ENCODE measurements around the gene CBFA2T3. TPM values are rescaled to one million over a fixed set of nuclear protein-coding genes. Genes with fewer than 3 reads are reported as not detected.
"Not testable (repeated sequence)": the region's sequence is repeated elsewhere in the genome, so short reads cannot be mapped to it uniquely, and the experiment has no call there.

The CBFA2T3 gene
- total RNA-seq, 1 donor from 2014 or later: 4.6 TPM

GRCh38 chr16:89009343-89010209 is 32.6 kb upstream of the CBFA2T3 start:
- no peak overlapping the region for H3K27ac Mint-ChIP-seq (ENCODE audit: unreplicated experiment)
- no peak for TF ChIP-seq CTCF (conservative IDR thresholded peaks at IDR 0.05)

GRCh38 chr16:89008796-89009195 is 31.8 kb upstream of the CBFA2T3 start:
- not testable (repeated sequence) for H3K36me3 Mint-ChIP-seq (ENCODE audit: low read depth); H3K9me3 Mint-ChIP-seq
- H3K27me3 Mint-ChIP-seq (ENCODE audit: low read depth): peaks cover 35% of the 10 kb centered on the region

More at GRCh38 chr16:89009343-89010209, 32.6 kb upstream of the CBFA2T3 start:
- Mint-ChIP-seq H3K27me3 (ENCODE audit: low read depth) (peaks cover 31% of the 10 kb centered on the region), H3K4me1 (no peaks in the 10 kb centered on the region), H3K36me3 (ENCODE audit: low read depth) (no peaks in the 10 kb centered on the region), H3K9me3 (peaks cover 3% of the 10 kb centered on the region), H3K4me3 (no peak overlapping the region)
- no peak for DNase-seq (ENCODE audit: low read depth, low spot score)

GRCh38 chr16:89007371-89008249 is 30.6 kb upstream of the CBFA2T3 start:
- Mint-ChIP-seq H3K9me3 (peaks cover 3% of the 10 kb centered on the region), H3K36me3 (ENCODE audit: low read depth) (no peaks in the 10 kb centered on the region), H3K27ac (ENCODE audit: unreplicated experiment) (no peak overlapping the region), H3K4me3 (no peak overlapping the region), H3K4me1 (no peaks in the 10 kb centered on the region), H3K27me3 (ENCODE audit: low read depth) (peaks cover 30% of the 10 kb centered on the region)
- DNase-seq (ENCODE audit: low read depth, low spot score): no peak
- TF ChIP-seq CTCF (conservative IDR thresholded peaks at IDR 0.05): no peak

More at GRCh38 chr16:89008796-89009195, 31.8 kb upstream of the CBFA2T3 start:
- not testable (repeated sequence) for H3K4me3 Mint-ChIP-seq; H3K4me1 Mint-ChIP-seq; H3K27ac Mint-ChIP-seq (ENCODE audit: unreplicated experiment); DNase-seq (ENCODE audit: low read depth, low spot score)

- Mint-ChIP-seq H3K4me3 (no peak overlapping the region), H3K36me3 (ENCODE audit: low read depth) (no peaks in the 10 kb centered on the region), H3K27ac (ENCODE audit: unreplicated experiment) (no peak overlapping the region), H3K27me3 (ENCODE audit: low read depth) (peaks cover 37% of the 10 kb centered on the region), H3K9me3 (peaks cover 3% of the 10 kb centered on the region), H3K4me1 (no peaks in the 10 kb centered on the region)
- no peak for DNase-seq (ENCODE audit: low read depth, low spot score)
- TF ChIP-seq CTCF (conservative IDR thresholded peaks at IDR 0.05): no peak
Observed at GRCh38 chr16:89006036-89006752, 29.2 kb upstream of the CBFA2T3 start.

GRCh38 chr16:89005201-89006035 is 28.4 kb upstream of the CBFA2T3 start:
- Mint-ChIP-seq H3K9me3 (peaks cover 3% of the 10 kb centered on the region), H3K36me3 (ENCODE audit: low read depth) (no peaks in the 10 kb centered on the region), H3K4me3 (no peak overlapping the region), H3K4me1 (no peaks in the 10 kb centered on the region), H3K27me3 (ENCODE audit: low read depth) (peaks cover 45% of the 10 kb centered on the region), H3K27ac (ENCODE audit: unreplicated experiment) (no peak overlapping the region)
- TF ChIP-seq CTCF (conservative IDR thresholded peaks at IDR 0.05): no peak
- DNase-seq (ENCODE audit: low read depth, low spot score): no peak

All from neural crest cell (in vitro differentiated cells).